ENCODE measurements around the gene MAP1LC3B2.
A peak's percentile ranks its signal among the peaks of the same experiment; 100 is the strongest.

Gene MAP1LC3B2

GRCh38 chr12:116577154-116577561 is 18.0 kb downstream of the MAP1LC3B2 start:
- H3K27me3 Mint-ChIP-seq (ENCODE audit: low read depth), result peaks cover 7% of the 10 kb centered on the region
- H3K4me3 Mint-ChIP-seq, result no peak overlapping the region
- no peak overlapping the region for H3K27ac Mint-ChIP-seq
- TF ChIP-seq, protein P1, sequence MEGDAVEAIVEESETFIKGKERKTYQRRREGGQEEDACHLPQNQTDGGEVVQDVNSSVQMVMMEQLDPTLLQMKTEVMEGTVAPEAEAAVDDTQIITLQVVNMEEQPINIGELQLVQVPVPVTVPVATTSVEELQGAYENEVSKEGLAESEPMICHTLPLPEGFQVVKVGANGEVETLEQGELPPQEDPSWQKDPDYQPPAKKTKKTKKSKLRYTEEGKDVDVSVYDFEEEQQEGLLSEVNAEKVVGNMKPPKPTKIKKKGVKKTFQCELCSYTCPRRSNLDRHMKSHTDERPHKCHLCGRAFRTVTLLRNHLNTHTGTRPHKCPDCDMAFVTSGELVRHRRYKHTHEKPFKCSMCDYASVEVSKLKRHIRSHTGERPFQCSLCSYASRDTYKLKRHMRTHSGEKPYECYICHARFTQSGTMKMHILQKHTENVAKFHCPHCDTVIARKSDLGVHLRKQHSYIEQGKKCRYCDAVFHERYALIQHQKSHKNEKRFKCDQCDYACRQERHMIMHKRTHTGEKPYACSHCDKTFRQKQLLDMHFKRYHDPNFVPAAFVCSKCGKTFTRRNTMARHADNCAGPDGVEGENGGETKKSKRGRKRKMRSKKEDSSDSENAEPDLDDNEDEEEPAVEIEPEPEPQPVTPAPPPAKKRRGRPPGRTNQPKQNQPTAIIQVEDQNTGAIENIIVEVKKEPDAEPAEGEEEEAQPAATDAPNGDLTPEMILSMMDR (IDR thresholded peaks at IDR 0.05; ENCODE audit: unreplicated experiment in 3 of 3), result no peak
- H3K4me1 Mint-ChIP-seq, result peaks cover 6% of the 10 kb centered on the region
- H3K36me3 Mint-ChIP-seq (ENCODE audit: low read depth), result no peaks in the 10 kb centered on the region
- H3K9me3 Mint-ChIP-seq, result peaks cover 7% of the 10 kb centered on the region

DNA sequence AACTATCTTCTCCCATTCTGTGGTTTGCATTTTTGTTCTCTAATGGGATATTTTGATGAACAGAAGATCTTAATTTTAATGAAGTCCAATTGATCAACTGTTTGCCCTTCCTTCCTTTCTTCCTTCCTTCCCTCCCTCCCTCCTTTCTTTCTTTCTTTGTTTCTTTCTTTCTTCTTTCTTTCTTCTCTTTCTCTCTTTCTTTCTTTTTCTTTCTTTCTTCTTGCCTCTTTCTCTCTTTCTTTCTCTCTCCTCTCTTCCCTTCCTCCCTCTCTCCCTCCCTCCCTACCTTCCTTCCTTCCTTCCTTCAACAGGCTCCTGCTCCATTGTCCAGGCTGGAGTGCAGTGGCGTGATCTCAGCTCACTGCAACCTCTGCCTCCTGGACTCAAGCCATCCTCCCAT is 18.9 kb downstream of the MAP1LC3B2 start:
- no peak overlapping the region for H3K27ac Mint-ChIP-seq
- H3K4me1 Mint-ChIP-seq, result peaks cover 14% of the 10 kb centered on the region
- H3K4me3 Mint-ChIP-seq, result no peak overlapping the region
- H3K9me3 Mint-ChIP-seq, result peaks cover 7% of the 10 kb centered on the region
- no peaks in the 10 kb centered on the region for H3K36me3 Mint-ChIP-seq (ENCODE audit: low read depth)
- TF ChIP-seq, protein P1 (IDR thresholded peaks at IDR 0.05; ENCODE audit: unreplicated experiment in 3 of 3), result no peak
- H3K27me3 Mint-ChIP-seq (ENCODE audit: low read depth), result peaks cover 7% of the 10 kb centered on the region

DNA sequence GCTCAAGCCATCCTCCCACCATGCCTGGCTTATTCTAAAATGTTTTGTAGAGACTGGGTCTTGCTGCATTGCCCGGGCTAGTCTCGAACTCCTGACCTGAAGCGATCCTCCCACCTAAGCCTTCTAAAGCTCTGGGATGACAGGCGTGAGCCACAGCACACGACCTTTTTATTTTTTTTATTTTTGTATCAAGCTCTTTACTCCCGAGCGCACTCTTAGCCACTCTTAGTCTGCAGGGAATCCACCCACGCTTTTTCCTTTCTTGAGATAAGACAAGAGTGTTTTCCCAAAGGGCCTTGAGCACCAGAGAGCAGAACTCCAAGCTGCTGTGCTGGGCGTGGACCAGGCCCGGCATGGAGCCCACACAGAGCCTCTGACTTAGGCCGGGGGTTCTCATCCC is 23.4 kb downstream of the MAP1LC3B2 start:
- peak overlapping the region; percentile 66 to 86 (median 83) for H3K27ac Mint-ChIP-seq
- TF ChIP-seq, protein P1 (IDR thresholded peaks at IDR 0.05; ENCODE audit: unreplicated experiment in 3 of 3), result no peak
- peaks cover 18% of the 10 kb centered on the region for H3K27me3 Mint-ChIP-seq (ENCODE audit: low read depth)
- peak overlapping the region in 1 of 3 experiments; percentile 17 for H3K4me3 Mint-ChIP-seq
- H3K4me1 Mint-ChIP-seq, result peaks cover 23% of the 10 kb centered on the region
- peaks cover 7% of the 10 kb centered on the region for H3K9me3 Mint-ChIP-seq
- no peaks in the 10 kb centered on the region for H3K36me3 Mint-ChIP-seq (ENCODE audit: low read depth)

- Mint-ChIP-seq H3K36me3 (ENCODE audit: low read depth) (no peaks in the 10 kb centered on the region), H3K4me1 (peaks cover 23% of the 10 kb centered on the region), H3K9me3 (peaks cover 7% of the 10 kb centered on the region), H3K27me3 (ENCODE audit: low read depth) (peaks cover 20% of the 10 kb centered on the region), H3K27ac (peak overlapping the region; percentile 66 to 86 (median 83)), H3K4me3 (no peak overlapping the region)
- TF ChIP-seq, protein P1 (IDR thresholded peaks at IDR 0.05; ENCODE audit: unreplicated experiment in 3 of 3), result no peak
Measured at GRCh38 chr12:116583129-116583694, 24.0 kb downstream of the MAP1LC3B2 start.

DNA sequence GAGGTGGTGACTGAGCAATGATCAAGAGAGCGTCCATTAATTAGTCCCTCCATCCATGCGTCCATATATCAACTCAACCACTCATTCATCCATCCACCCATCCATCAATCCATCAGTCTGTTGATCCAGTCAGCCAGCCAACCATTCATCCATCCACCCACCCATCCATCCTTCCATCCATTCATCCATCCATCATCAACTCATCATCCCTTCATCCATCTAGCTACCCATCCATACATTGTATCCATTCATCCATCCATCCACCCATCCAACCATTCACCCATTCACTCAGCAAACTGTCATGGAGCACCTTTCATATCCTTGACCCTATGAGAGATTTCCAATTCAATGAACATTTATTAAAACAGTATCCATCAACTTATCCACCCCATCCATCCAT is 28.1 kb downstream of the MAP1LC3B2 start:
- TF ChIP-seq, protein P1 (IDR thresholded peaks at IDR 0.05; ENCODE audit: unreplicated experiment in 3 of 3), result no peak
- H3K36me3 Mint-ChIP-seq (ENCODE audit: low read depth), result no peaks in the 10 kb centered on the region
- peaks cover 2% of the 10 kb centered on the region for H3K9me3 Mint-ChIP-seq
- H3K4me1 Mint-ChIP-seq, result peaks cover 24% of the 10 kb centered on the region
- no peak overlapping the region for H3K27ac Mint-ChIP-seq
- H3K4me3 Mint-ChIP-seq, result no peak overlapping the region
- peaks cover 22% of the 10 kb centered on the region for H3K27me3 Mint-ChIP-seq (ENCODE audit: low read depth)

DNA sequence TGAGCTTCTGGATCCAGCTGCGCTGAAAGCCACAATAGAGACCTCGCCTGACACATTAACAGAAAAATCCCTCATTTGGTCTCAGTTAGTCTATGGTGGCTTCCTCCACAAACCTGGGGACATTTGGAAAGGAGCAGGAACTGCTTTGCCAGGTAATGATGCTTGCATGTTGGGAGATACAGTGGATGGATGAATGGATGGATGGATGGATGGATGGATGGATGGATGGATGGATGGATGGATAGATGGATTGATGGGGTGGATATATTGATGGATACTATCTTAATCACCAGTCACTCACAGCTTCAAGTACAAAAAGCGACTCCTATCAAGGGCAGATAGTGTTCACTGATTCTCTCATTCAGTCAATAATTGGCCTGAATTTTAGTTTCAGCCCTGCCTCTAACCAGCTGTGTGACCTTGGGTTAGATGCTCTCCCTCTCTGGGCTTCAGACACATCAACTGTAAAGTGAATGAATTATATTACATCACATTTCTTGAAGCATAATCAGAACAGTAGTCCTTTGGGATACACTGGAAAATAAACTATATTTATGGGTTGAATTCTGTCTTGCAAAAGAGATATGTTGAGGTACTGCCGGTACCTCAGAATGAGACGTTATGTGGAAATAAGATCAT is 29.3 kb downstream of the MAP1LC3B2 start:
- TF ChIP-seq, protein P1 (IDR thresholded peaks at IDR 0.05; ENCODE audit: unreplicated experiment in 3 of 3), result no peak
- H3K27me3 Mint-ChIP-seq (ENCODE audit: low read depth), result peaks cover 22% of the 10 kb centered on the region
- no peak overlapping the region for H3K27ac Mint-ChIP-seq
- no peaks in the 10 kb centered on the region for H3K36me3 Mint-ChIP-seq (ENCODE audit: low read depth)
- peaks cover 2% of the 10 kb centered on the region for H3K9me3 Mint-ChIP-seq
- no peak overlapping the region for H3K4me3 Mint-ChIP-seq
- peaks cover 17% of the 10 kb centered on the region for H3K4me1 Mint-ChIP-seq
